22Rv1 (cell line): Measurements from ENCODE around the gene BRD4.

Experiments used
- CTCF ChIP-seq: fragments of 450-650 bp; IDR thresholded peaks from 2 replicates; pipeline ENCODE4 v1.5.1; 2017; ENCODE audit warnings: mild to moderate bottlenecking
- ZFX ChIP-seq: fragments of 450-650 bp; IDR thresholded peaks from 2 replicates; pipeline ENCODE4 v1.6.1; 2017; ENCODE audit warnings: antibody characterized with exemption, borderline replicate concordance

- no peak for TF ChIP-seq CTCF
- no peak for TF ChIP-seq ZFX
Measured at GRCh38 chr19:15292847-15293582, 39.3 kb downstream of the BRD4 start.
